HEK293T (cell line): ENCODE results near the gene DNAJC3.

ENCODE experiments used
- BHLHE40 ChIP-seq: fragments of 450-650 bp; IDR thresholded peaks from 2 replicates; pipeline ENCODE4 v1.6.1; 2016; ENCODE audit warnings: mild to moderate bottlenecking, moderate library complexity, borderline replicate concordance
- FOXA1 ChIP-seq: fragments of 450-650 bp; IDR thresholded peaks from 2 replicates; pipeline ENCODE4 v1.6.1; 2016; ENCODE audit warnings: mild to moderate bottlenecking
- FOXK2 ChIP-seq: fragments of 450-650 bp; IDR thresholded peaks from 2 replicates; pipeline ENCODE4 v1.6.1; 2016; ENCODE audit warnings: mild to moderate bottlenecking
- FOXM1 ChIP-seq: fragments of 450-650 bp; IDR thresholded peaks from 2 replicates; pipeline ENCODE4 v1.6.1; 2017; ENCODE audit warnings: mild to moderate bottlenecking, borderline replicate concordance
- HDGF ChIP-seq: fragments of 450-650 bp; IDR thresholded peaks from 2 replicates; pipeline ENCODE4 v1.6.1; 2017; ENCODE audit warnings: antibody characterized with exemption, borderline replicate concordance
- L3MBTL2 ChIP-seq: fragments of 450-650 bp; conservative IDR thresholded peaks from 2 replicates; pipeline ENCODE4 v1.6.1; 2016; ENCODE audit warnings: mild to moderate bottlenecking
- SP1 ChIP-seq: fragments of 450-650 bp; IDR thresholded peaks from 2 replicates; pipeline ENCODE4 v1.6.1; 2017
- TARDBP ChIP-seq: fragments of 450-650 bp; IDR thresholded peaks from 2 replicates; pipeline ENCODE4 v1.6.1; 2016
- ZNF384 ChIP-seq: fragments of 450-650 bp; IDR thresholded peaks from 2 replicates; pipeline ENCODE4 v1.6.1; 2016
- TF ChIP-seq, protein P1 (sequence below): fragments of 450-650 bp; IDR thresholded peaks from 2 replicates; pipeline ENCODE4 v1.6.1; 2016

DNA sequence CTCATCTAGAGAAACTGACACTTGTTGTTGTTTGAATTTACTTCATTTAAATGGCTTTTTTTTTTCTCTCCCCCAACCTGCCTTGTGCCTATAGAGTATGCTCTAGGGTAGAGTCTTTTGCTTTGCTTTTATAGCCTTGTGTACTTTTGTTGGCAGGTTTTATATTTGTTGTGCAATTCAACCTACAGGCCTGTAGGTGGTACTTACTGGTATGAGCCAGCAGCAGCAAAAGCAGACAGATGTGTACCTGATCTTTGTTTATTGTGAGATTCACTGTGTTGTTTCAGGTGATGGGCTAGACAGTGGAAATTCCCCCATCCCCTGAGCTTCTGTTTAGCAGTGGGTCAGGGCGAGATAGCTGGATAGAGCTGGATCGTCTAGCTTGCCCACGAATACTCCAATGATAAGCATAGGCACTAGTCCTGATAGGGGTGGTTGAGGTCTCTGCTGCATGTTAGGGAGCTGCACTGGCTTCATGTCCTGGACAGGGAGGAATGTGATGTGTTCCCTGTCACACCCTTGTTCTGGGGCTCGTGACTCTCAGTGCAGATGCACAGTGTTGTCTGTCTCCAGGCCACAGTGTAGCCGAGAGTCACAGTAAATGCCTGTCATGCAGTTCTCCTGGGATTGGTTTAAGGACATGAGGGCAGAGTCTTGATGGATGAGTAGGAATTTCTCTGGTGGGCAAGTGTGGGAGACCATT lies 21.3 kb downstream of the DNAJC3 start:
- no peak for TF ChIP-seq ZNF384
- no peak for TF ChIP-seq SP1
- no peak for TF ChIP-seq FOXM1
- TF ChIP-seq L3MBTL2 = no peak
- TF ChIP-seq HDGF = no peak
- TF ChIP-seq BHLHE40 = no peak
- no peak for TF ChIP-seq FOXK2
- TF ChIP-seq, protein P1, sequence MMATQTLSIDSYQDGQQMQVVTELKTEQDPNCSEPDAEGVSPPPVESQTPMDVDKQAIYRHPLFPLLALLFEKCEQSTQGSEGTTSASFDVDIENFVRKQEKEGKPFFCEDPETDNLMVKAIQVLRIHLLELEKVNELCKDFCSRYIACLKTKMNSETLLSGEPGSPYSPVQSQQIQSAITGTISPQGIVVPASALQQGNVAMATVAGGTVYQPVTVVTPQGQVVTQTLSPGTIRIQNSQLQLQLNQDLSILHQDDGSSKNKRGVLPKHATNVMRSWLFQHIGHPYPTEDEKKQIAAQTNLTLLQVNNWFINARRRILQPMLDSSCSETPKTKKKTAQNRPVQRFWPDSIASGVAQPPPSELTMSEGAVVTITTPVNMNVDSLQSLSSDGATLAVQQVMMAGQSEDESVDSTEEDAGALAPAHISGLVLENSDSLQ = no peak
- TF ChIP-seq TARDBP = no peak
- TF ChIP-seq FOXA1 = no peak
